GM23338 (cell line): ENCODE measurements around the gene RTCA.
"Not testable (repeated sequence)": the region's sequence is repeated elsewhere in the genome, so short reads cannot be mapped to it uniquely, and the experiment has no call there.

ENCODE experiments used
- CREB1 ChIP-seq: fragments of 250-450 bp; sonication (Bioruptor Pico); IDR thresholded peaks from 2 replicates; pipeline ENCODE4 v1.5.0; 2020; ENCODE audit warnings: low read depth, mild to moderate bottlenecking, moderate library complexity
- EZH2 ChIP-seq: fragments of 200-600 bp; sonication (generic); IDR thresholded peaks from one replicate; pipeline ENCODE4 v1.8.0; 2017; ENCODE audit warnings: antibody characterized with exemption, mild to moderate bottlenecking, low read depth; ENCODE audit not compliant: unreplicated experiment
- EZH2phosphoT487 ChIP-seq: fragments of 200-600 bp; sonication (generic); IDR thresholded peaks from one replicate; pipeline ENCODE4 v1.8.1; 2018; ENCODE audit warnings: antibody characterized with exemption; ENCODE audit not compliant: unreplicated experiment
- JUNB ChIP-seq: IDR thresholded peaks from one replicate; pipeline ENCODE4 v1.6.1; 2016; ENCODE audit warnings: antibody characterized with exemption; ENCODE audit not compliant: unreplicated experiment
- NANOG ChIP-seq: IDR thresholded peaks from 2 replicates; pipeline ENCODE4 v1.6.1; 2016; ENCODE audit warnings: antibody characterized with exemption, borderline replicate concordance
- POLR2AphosphoS5 ChIP-seq: IDR thresholded peaks from 2 replicates; pipeline ENCODE4 v1.6.1; 2016; ENCODE audit warnings: antibody characterized with exemption, low read depth
- STAT1 ChIP-seq: IDR thresholded peaks from one replicate; pipeline ENCODE4 v1.6.1; 2016; ENCODE audit warnings: antibody characterized with exemption; ENCODE audit not compliant: unreplicated experiment
- ZNF331 ChIP-seq: fragments of 250-450 bp; sonication (Bioruptor Pico); IDR thresholded peaks from 2 replicates; pipeline ENCODE4 v1.5.0; 2020; ENCODE audit warnings: low read depth, mild to moderate bottlenecking, moderate library complexity
- TF ChIP-seq, protein P1 (sequence below), 2 experiments: fragments of 200-600 bp in 1 of 2; sonication (generic) in 1 of 2; conservative IDR thresholded peaks; 2 replicates each; pipeline versions ENCODE4 v1.5.1 to v1.6.1; 2016 to 2017; ENCODE audit warnings: antibody characterized with exemption in 2 of 2, low read depth in 2 of 2, mild to moderate bottlenecking in 2 of 2, moderate library complexity in 1 of 2
- TF ChIP-seq, protein P2 (sequence below): IDR thresholded peaks from one replicate; pipeline ENCODE4 v1.6.1; 2018; ENCODE audit warnings: antibody characterized with exemption; ENCODE audit not compliant: unreplicated experiment
- TF ChIP-seq, protein P3 (sequence below): IDR thresholded peaks from 2 replicates; pipeline ENCODE4 v1.6.1; 2016; ENCODE audit warnings: antibody characterized with exemption
- TF ChIP-seq, protein P4 (sequence below): fragments of 250-450 bp; sonication (Bioruptor Pico); IDR thresholded peaks from 2 replicates; pipeline ENCODE4 v1.5.0; 2020; ENCODE audit warnings: mild to moderate bottlenecking, moderate library complexity

DNA sequence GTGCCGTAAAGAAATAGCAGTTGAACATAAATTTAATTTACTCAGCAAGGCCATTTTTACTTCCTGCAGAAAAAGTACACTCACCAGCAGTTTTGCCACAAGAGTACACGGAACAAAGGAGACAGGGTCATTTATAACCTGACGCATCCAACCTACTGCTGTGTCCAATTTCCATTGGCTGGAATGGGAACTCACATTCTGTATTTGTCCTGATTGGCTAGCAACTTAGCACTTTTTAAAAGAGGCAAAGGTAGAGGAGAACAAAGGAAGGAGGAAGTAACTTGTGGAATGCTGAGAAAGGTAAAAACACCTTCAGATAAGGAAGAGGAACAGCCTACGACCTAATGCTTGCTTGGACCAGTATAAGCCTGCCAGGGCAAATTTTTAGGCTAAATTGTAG is 32.5 kb upstream of the RTCA start:
- not testable (repeated sequence) for TF ChIP-seq CREB1 (CRISPR knock-in tag); EZH2phosphoT487; JUNB; POLR2AphosphoS5; EZH2; STAT1; ZNF331 (CRISPR knock-in tag); NANOG
- TF ChIP-seq, protein P1, sequence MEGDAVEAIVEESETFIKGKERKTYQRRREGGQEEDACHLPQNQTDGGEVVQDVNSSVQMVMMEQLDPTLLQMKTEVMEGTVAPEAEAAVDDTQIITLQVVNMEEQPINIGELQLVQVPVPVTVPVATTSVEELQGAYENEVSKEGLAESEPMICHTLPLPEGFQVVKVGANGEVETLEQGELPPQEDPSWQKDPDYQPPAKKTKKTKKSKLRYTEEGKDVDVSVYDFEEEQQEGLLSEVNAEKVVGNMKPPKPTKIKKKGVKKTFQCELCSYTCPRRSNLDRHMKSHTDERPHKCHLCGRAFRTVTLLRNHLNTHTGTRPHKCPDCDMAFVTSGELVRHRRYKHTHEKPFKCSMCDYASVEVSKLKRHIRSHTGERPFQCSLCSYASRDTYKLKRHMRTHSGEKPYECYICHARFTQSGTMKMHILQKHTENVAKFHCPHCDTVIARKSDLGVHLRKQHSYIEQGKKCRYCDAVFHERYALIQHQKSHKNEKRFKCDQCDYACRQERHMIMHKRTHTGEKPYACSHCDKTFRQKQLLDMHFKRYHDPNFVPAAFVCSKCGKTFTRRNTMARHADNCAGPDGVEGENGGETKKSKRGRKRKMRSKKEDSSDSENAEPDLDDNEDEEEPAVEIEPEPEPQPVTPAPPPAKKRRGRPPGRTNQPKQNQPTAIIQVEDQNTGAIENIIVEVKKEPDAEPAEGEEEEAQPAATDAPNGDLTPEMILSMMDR (conservative IDR thresholded peaks at IDR 0.05; ENCODE audit: low read depth in 2 of 2) = not testable (repeated sequence)
- TF ChIP-seq, protein P2, sequence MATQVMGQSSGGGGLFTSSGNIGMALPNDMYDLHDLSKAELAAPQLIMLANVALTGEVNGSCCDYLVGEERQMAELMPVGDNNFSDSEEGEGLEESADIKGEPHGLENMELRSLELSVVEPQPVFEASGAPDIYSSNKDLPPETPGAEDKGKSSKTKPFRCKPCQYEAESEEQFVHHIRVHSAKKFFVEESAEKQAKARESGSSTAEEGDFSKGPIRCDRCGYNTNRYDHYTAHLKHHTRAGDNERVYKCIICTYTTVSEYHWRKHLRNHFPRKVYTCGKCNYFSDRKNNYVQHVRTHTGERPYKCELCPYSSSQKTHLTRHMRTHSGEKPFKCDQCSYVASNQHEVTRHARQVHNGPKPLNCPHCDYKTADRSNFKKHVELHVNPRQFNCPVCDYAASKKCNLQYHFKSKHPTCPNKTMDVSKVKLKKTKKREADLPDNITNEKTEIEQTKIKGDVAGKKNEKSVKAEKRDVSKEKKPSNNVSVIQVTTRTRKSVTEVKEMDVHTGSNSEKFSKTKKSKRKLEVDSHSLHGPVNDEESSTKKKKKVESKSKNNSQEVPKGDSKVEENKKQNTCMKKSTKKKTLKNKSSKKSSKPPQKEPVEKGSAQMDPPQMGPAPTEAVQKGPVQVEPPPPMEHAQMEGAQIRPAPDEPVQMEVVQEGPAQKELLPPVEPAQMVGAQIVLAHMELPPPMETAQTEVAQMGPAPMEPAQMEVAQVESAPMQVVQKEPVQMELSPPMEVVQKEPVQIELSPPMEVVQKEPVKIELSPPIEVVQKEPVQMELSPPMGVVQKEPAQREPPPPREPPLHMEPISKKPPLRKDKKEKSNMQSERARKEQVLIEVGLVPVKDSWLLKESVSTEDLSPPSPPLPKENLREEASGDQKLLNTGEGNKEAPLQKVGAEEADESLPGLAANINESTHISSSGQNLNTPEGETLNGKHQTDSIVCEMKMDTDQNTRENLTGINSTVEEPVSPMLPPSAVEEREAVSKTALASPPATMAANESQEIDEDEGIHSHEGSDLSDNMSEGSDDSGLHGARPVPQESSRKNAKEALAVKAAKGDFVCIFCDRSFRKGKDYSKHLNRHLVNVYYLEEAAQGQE = not testable (repeated sequence)
- TF ChIP-seq, protein P3, sequence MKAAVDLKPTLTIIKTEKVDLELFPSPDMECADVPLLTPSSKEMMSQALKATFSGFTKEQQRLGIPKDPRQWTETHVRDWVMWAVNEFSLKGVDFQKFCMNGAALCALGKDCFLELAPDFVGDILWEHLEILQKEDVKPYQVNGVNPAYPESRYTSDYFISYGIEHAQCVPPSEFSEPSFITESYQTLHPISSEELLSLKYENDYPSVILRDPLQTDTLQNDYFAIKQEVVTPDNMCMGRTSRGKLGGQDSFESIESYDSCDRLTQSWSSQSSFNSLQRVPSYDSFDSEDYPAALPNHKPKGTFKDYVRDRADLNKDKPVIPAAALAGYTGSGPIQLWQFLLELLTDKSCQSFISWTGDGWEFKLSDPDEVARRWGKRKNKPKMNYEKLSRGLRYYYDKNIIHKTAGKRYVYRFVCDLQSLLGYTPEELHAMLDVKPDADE = not testable (repeated sequence)
- TF ChIP-seq, protein P4, sequence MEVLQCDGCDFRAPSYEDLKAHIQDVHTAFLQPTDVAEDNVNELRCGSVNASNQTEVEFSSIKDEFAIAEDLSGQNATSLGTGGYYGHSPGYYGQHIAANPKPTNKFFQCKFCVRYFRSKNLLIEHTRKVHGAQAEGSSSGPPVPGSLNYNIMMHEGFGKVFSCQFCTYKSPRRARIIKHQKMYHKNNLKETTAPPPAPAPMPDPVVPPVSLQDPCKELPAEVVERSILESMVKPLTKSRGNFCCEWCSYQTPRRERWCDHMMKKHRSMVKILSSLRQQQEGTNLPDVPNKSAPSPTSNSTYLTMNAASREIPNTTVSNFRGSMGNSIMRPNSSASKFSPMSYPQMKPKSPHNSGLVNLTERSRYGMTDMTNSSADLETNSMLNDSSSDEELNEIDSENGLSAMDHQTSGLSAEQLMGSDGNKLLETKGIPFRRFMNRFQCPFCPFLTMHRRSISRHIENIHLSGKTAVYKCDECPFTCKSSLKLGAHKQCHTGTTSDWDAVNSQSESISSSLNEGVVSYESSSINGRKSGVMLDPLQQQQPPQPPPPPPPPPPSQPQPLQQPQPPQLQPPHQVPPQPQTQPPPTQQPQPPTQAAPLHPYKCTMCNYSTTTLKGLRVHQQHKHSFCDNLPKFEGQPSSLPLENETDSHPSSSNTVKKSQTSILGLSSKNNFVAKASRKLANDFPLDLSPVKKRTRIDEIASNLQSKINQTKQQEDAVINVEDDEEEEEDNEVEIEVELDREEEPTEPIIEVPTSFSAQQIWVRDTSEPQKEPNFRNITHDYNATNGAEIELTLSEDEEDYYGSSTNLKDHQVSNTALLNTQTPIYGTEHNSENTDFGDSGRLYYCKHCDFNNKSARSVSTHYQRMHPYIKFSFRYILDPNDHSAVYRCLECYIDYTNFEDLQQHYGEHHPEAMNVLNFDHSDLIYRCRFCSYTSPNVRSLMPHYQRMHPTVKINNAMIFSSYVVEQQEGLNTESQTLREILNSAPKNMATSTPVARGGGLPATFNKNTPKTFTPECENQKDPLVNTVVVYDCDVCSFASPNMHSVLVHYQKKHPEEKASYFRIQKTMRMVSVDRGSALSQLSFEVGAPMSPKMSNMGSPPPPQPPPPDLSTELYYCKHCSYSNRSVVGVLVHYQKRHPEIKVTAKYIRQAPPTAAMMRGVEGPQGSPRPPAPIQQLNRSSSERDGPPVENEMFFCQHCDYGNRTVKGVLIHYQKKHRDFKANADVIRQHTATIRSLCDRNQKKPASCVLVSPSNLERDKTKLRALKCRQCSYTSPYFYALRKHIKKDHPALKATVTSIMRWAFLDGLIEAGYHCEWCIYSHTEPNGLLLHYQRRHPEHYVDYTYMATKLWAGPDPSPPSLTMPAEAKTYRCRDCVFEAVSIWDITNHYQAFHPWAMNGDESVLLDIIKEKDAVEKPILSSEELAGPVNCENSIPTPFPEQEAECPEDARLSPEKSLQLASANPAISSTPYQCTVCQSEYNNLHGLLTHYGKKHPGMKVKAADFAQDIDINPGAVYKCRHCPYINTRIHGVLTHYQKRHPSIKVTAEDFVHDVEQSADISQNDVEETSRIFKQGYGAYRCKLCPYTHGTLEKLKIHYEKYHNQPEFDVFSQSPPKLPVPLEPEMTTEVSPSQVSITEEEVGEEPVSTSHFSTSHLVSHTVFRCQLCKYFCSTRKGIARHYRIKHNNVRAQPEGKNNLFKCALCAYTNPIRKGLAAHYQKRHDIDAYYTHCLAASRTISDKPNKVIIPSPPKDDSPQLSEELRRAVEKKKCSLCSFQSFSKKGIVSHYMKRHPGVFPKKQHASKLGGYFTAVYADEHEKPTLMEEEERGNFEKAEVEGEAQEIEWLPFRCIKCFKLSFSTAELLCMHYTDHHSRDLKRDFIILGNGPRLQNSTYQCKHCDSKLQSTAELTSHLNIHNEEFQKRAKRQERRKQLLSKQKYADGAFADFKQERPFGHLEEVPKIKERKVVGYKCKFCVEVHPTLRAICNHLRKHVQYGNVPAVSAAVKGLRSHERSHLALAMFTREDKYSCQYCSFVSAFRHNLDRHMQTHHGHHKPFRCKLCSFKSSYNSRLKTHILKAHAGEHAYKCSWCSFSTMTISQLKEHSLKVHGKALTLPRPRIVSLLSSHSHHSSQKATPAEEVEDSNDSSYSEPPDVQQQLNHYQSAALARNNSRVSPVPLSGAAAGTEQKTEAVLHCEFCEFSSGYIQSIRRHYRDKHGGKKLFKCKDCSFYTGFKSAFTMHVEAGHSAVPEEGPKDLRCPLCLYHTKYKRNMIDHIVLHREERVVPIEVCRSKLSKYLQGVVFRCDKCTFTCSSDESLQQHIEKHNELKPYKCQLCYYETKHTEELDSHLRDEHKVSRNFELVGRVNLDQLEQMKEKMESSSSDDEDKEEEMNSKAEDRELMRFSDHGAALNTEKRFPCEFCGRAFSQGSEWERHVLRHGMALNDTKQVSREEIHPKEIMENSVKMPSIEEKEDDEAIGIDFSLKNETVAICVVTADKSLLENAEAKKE (CRISPR knock-in tag) = not testable (repeated sequence)
